Measurements from ENCODE around the gene PDGFA. TPM values are rescaled to one million over a fixed set of nuclear protein-coding genes. Genes with fewer than 3 reads are reported as not detected.

PDGFA gene
- total RNA-seq, 1 experiment from 2014 or later, result 23.6 TPM

DNA sequence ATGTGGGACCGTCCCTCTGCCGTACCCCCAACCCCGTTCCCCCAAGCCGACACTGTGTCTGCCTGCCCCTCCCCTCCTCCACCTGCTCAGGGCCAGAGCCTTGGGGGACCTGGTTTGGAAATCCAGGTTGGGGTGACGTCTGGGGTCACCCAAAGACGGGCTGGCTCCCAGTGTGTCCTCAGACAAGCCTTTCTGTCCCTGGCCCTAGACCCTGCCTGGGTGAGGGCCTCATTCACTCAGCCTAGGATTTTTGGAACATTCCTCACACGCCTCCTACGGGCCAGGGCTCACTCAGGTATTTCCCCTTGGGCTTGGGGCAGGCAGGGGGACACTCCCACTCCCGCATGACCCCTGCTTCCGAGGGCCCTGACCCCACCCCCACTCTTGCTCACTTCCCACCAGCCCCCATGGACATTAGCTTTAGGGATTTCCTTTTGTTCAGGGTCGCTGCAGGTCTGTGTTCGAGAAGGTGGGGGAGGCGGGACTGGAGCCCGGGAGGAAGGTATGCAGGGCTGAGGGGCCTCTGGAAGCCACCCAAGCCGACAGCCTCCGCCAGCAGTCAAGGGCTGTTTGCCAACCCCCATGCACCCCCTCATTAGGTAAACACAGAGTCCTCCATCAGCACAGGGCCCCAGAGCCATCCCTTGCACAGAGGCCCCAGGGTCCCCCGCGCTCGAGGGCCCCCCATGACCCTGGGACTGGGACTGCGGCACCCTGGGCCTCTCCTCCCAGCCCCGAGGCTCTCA, 35.1 kb downstream of the PDGFA start:
- no peak overlapping the region for H3K27ac ChIP-seq
- ChIA-PET POLR2A (ENCODE audit: unreplicated experiment) (interaction anchor here (0.6 kb wide), 1 partner anchor 581 kb away, joined by 5 read pairs; no protein-coding TSS in a partner anchor), CTCF (no interaction called here)
- no peaks in the 10 kb centered on the region for H3K9me3 ChIP-seq (ENCODE audit: insufficient read depth, low read depth)
- H4K20me1 ChIP-seq (ENCODE audit: insufficient read depth), result no peaks in the 10 kb centered on the region
- no peaks in the 10 kb centered on the region for H3K36me3 ChIP-seq (ENCODE audit: low read depth)
- TF ChIP-seq EZH2 (IDR thresholded peaks at IDR 0.05; ENCODE audit: low read depth), result no peak
- TF ChIP-seq, protein P1, sequence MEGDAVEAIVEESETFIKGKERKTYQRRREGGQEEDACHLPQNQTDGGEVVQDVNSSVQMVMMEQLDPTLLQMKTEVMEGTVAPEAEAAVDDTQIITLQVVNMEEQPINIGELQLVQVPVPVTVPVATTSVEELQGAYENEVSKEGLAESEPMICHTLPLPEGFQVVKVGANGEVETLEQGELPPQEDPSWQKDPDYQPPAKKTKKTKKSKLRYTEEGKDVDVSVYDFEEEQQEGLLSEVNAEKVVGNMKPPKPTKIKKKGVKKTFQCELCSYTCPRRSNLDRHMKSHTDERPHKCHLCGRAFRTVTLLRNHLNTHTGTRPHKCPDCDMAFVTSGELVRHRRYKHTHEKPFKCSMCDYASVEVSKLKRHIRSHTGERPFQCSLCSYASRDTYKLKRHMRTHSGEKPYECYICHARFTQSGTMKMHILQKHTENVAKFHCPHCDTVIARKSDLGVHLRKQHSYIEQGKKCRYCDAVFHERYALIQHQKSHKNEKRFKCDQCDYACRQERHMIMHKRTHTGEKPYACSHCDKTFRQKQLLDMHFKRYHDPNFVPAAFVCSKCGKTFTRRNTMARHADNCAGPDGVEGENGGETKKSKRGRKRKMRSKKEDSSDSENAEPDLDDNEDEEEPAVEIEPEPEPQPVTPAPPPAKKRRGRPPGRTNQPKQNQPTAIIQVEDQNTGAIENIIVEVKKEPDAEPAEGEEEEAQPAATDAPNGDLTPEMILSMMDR (conservative IDR thresholded peaks at IDR 0.05), result no peak
- H3K4me2 ChIP-seq, result no peak overlapping the region
- H3K4me1 ChIP-seq (replicated peaks; ENCODE audit: insufficient read depth), result no peaks in the 10 kb centered on the region
- H2AFZ ChIP-seq, result no peak overlapping the region
- no peak for DNase-seq
- H3K79me2 ChIP-seq (ENCODE audit: low read depth), result no peaks in the 10 kb centered on the region
- BruUV-seq (replicated peaks), result no TSS peak
- 0 out of 2 replicates have a peak, but pooled peaks cover 4% of the 10 kb centered on the region for H3K9me2 ChIP-seq (ENCODE audit: insufficient read depth)
- intact Hi-C loops (cut with micrococcal nuclease; ENCODE audit: unreplicated experiment), result no loop called here
- no peak overlapping the region for H3K4me3 ChIP-seq
- H3K27me3 ChIP-seq (ENCODE audit: insufficient read depth, low read depth), result peaks cover 82% of the 10 kb centered on the region
- no peaks in the 10 kb centered on the region; the same call in 1 of the 2 replicates for H3F3A ChIP-seq (ENCODE audit: insufficient read depth, low read depth)

DNA sequence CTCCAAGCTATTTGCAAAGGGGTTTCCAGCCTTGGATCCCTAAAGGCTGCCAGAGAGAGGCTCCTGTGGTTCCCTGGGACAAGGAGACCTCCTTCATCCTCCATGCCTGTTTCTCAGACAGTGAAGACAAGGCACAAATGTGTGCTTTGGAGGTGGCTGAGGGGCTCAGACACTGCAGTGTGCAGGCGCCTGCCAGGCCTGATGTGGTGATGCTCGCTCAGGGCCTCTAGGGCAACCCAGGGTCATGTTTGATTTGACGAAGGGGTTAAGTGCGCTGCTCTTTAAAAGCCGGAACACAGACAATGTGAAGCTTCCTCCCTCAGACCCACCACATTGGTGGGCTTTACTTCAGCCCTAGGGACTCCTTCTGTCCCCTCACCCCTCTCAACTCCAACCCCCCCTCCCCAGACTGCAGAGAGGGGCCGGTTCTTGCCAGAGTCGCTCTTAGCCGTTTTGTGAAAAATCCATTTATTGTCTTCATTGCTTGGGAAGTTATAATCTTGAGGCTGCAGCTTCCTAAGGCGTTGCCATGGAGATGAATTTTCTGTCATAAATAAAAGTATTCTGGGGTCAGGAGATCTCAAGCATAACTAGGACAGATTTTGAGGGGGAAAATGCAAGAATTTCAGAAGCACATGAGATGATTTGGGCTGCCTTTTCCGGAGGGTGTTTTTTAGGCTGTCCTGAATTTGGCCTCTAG, 35.8 kb downstream of the PDGFA start:
- H3K4me2 ChIP-seq, result no peak overlapping the region
- no TSS peak for BruUV-seq (replicated peaks)
- no peak for DNase-seq
- H3F3A ChIP-seq (ENCODE audit: insufficient read depth, low read depth), result no peaks in the 10 kb centered on the region; the same call in 1 of the 2 replicates
- H3K27me3 ChIP-seq (ENCODE audit: insufficient read depth, low read depth), result peaks cover 81% of the 10 kb centered on the region
- no peak overlapping the region for H3K4me3 ChIP-seq
- no peaks in the 10 kb centered on the region for H4K20me1 ChIP-seq (ENCODE audit: insufficient read depth)
- H2AFZ ChIP-seq, result no peak overlapping the region
- CTCF ChIA-PET, result no interaction called here
- no peaks in the 10 kb centered on the region for H3K36me3 ChIP-seq (ENCODE audit: low read depth)
- no peaks in the 10 kb centered on the region for H3K9me3 ChIP-seq (ENCODE audit: insufficient read depth, low read depth)
- intact Hi-C loops (cut with micrococcal nuclease; ENCODE audit: unreplicated experiment), result no loop called here
- no peak for TF ChIP-seq EZH2 (IDR thresholded peaks at IDR 0.05; ENCODE audit: low read depth)
- TF ChIP-seq, protein P1 (conservative IDR thresholded peaks at IDR 0.05), result no peak
- H3K4me1 ChIP-seq (replicated peaks; ENCODE audit: insufficient read depth), result no peaks in the 10 kb centered on the region
- H3K27ac ChIP-seq, result no peak overlapping the region
- H3K9me2 ChIP-seq (ENCODE audit: insufficient read depth), result no peaks in the 10 kb centered on the region
- H3K79me2 ChIP-seq (ENCODE audit: low read depth), result no peaks in the 10 kb centered on the region
- POLR2A ChIA-PET (ENCODE audit: unreplicated experiment), result no interaction called here

DNA sequence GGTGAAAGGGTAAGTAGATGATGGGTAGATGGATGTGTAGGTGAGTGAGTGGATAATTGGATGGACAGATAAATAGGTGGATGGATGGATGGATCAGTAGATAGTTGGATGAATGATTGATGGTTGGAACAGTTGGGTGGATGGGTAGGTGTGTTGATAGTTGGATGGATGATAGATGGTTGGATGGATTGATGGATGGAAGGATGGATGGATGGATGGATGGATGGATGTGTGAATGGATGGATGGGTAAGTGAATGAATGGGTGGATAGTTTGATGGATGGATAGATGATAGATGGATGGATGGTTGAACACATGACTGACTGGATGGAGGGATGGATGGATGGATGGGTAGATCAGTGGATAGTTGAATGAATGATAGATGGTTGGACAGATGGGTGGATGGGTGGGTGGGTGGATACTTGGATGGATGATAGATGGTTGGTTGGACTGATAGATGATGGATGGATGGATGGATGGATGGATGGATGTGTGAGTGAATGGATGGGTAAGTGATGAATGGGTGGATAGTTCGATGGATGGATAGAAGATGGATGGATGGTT, 37.0 kb downstream of the PDGFA start:
- intact Hi-C loops (cut with micrococcal nuclease; ENCODE audit: unreplicated experiment), result no loop called here
- peaks cover 6% of the 10 kb centered on the region for H3K4me1 ChIP-seq (replicated peaks; ENCODE audit: insufficient read depth)
- H3K27ac ChIP-seq, result no peak overlapping the region
- no peaks in the 10 kb centered on the region for H3K36me3 ChIP-seq (ENCODE audit: low read depth)
- H3K27me3 ChIP-seq (ENCODE audit: insufficient read depth, low read depth), result peaks cover 70% of the 10 kb centered on the region
- H3K79me2 ChIP-seq (ENCODE audit: low read depth), result no peaks in the 10 kb centered on the region
- no peaks in the 10 kb centered on the region for H3K9me3 ChIP-seq (ENCODE audit: insufficient read depth, low read depth)
- no peaks in the 10 kb centered on the region for H3F3A ChIP-seq (ENCODE audit: insufficient read depth, low read depth)
- DNase-seq, result no peak
- no peak overlapping the region for H3K4me2 ChIP-seq
- no peaks in the 10 kb centered on the region for H4K20me1 ChIP-seq (ENCODE audit: insufficient read depth)
- no peak overlapping the region for H2AFZ ChIP-seq
- BruUV-seq (replicated peaks), result no TSS peak
- no peak for TF ChIP-seq EZH2 (IDR thresholded peaks at IDR 0.05; ENCODE audit: low read depth)
- ChIA-PET CTCF (no interaction called here), POLR2A (ENCODE audit: unreplicated experiment) (no interaction called here)
- no peaks in the 10 kb centered on the region for H3K9me2 ChIP-seq (ENCODE audit: insufficient read depth)
- H3K4me3 ChIP-seq, result no peak overlapping the region
